GM12878 (cell line): ENCODE data around the gene TM7SF2. TPM values are rescaled to one million over a fixed set of nuclear protein-coding genes. Genes with fewer than 3 reads are reported as not detected.
A peak's percentile ranks its signal among the peaks of the same experiment; 100 is the strongest.

Experiments
- BACH1 ChIP-seq: fragments of 450-650 bp; IDR thresholded peaks from 2 replicates; pipeline ENCODE4 v1.6.1; 2017; ENCODE audit warnings: mild to moderate bottlenecking, borderline replicate concordance
- BCLAF1 ChIP-seq: fragments of 450-650 bp; IDR thresholded peaks from 2 replicates; pipeline ENCODE4 v1.6.1; 2017; ENCODE audit warnings: antibody characterized with exemption, mild to moderate bottlenecking, moderate library complexity
- BRCA1 ChIP-seq: IDR thresholded peaks from 2 replicates; pipeline ENCODE4 v1.6.1; 2011; ENCODE audit warnings: low read depth, low read length, improper control_type of control experiment
- E2F4 ChIP-seq: IDR thresholded peaks from 2 replicates; pipeline ENCODE4 v1.6.1; 2012; ENCODE audit warnings: low read depth, low read length, improper control_type of control experiment
- EGR1 ChIP-seq, 2 experiments: IDR thresholded peaks; 1 replicate in 1 of 2; 2 replicates in 1 of 2; pipeline ENCODE4 v1.6.1; 2011 to 2012; ENCODE audit warnings: low read depth in 2 of 2, low read length in 2 of 2, borderline replicate concordance in 1 of 2, mild to moderate bottlenecking in 1 of 2, moderate library complexity in 1 of 2
- IRF3 ChIP-seq: fragments of 450-650 bp; IDR thresholded peaks from 2 replicates; pipeline ENCODE4 v1.6.1; 2014; ENCODE audit warnings: mild to moderate bottlenecking
- KDM1A ChIP-seq: fragments of 200-600 bp; sonication (generic); IDR thresholded peaks from 2 replicates; pipeline ENCODE4 v1.6.1; 2016; ENCODE audit warnings: borderline replicate concordance
- MYB ChIP-seq: fragments of 150-350 bp; IDR thresholded peaks from 2 replicates; pipeline ENCODE4 v1.6.1; 2014; ENCODE audit warnings: mild to moderate bottlenecking, low read depth, low read length, borderline replicate concordance
- NKRF ChIP-seq: fragments of 450-650 bp; conservative IDR thresholded peaks from 2 replicates; pipeline ENCODE4 v1.6.1; 2017; ENCODE audit warnings: mild to moderate bottlenecking, moderate library complexity
- NR2F1 ChIP-seq: fragments of 450-650 bp; conservative IDR thresholded peaks from 2 replicates; pipeline ENCODE4 v1.6.1; 2017; ENCODE audit warnings: mild to moderate bottlenecking
- RELB ChIP-seq: fragments of 450-650 bp; IDR thresholded peaks from 2 replicates; pipeline ENCODE4 v1.6.1; 2017; ENCODE audit warnings: low read depth, mild to moderate bottlenecking, moderate library complexity
- RFX5 ChIP-seq: IDR thresholded peaks from 2 replicates; pipeline ENCODE4 v1.6.1; 2011; ENCODE audit warnings: low read depth, low read length, improper control_type of control experiment
- SUPT20H ChIP-seq: IDR thresholded peaks from 2 replicates; pipeline ENCODE4 v1.6.1; 2011; ENCODE audit warnings: low read depth, mild to moderate bottlenecking, low read length, moderate library complexity, borderline replicate concordance; ENCODE audit not compliant: control insufficient read depth
- SUZ12 ChIP-seq: fragments of 200-600 bp; sonication (generic); IDR thresholded peaks from one replicate; pipeline ENCODE4 v1.6.1; 2018; ENCODE audit warnings: antibody characterized with exemption, mild to moderate bottlenecking; ENCODE audit not compliant: unreplicated experiment
- polyA plus RNA-seq, 11 experiments: library from polyadenylated mRNA; depleted of rRNA in 4 of 11; unstranded in 6 of 11; stranded (reverse) in 5 of 11; fragments of >200 nt; fragmentation: Nextera tagmentation in 4 of 11; fragmentation: Illumina TruSeq in 1 of 11; extraction: Ambion mirVana in 4 of 11; extraction: Trizol in 1 of 11; gene quantifications; 1 replicate in 1 of 11; 2 replicates in 10 of 11; pipeline versions ENCODE4 v1.2.1 to v1.2.3, GENCODE V29; 2011 to 2016; ENCODE audit warnings: inconsistent platforms in 2 of 11, missing spikeins in 2 of 11, low read depth in 1 of 11
- total RNA-seq, 4 experiments: library from RNA; depleted of rRNA in 3 of 4; stranded (reverse); fragments of >200 nt in 3 of 4; fragmentation: Illumina TruSeq in 1 of 4; extraction: Trizol in 1 of 4; gene quantifications; 2 replicates each; pipeline versions ENCODE4 v1.2.1 to v1.2.3, GENCODE V29; 2013 to 2021

TM7SF2 gene
- total and polyA plus RNA-seq, 10 of the 15 experiments (the other 5 are each of a cell fraction or from before 2014, with no cell fraction given): 0.52 to 57.7 (median 20.7) TPM

- TF ChIP-seq SUPT20H (no peak), NKRF (peak; percentile 82), BRCA1 (no peak), EGR1 (IDR thresholded peaks at IDR 0.05; ENCODE audit: borderline replicate concordance in 1 of 2, low read depth in 2 of 2, low read length in 2 of 2) (peak; percentile 69 to 85), NR2F1 (peak; percentile 72), KDM1A (no peak), RFX5 (no peak), E2F4 (peak; percentile 39; the same call in 1 of the 2 replicates), BACH1 (no peak), RELB (peak; percentile 98), MYB (peak; percentile 80; the same call in 1 of the 2 replicates), SUZ12 (no peak), IRF3 (peak; percentile 73), BCLAF1 (no peak)
Observed at GRCh38 chr11:65095974-65096806, 15.5 kb upstream of the TM7SF2 start, which contains the start of gene VPS51 (continued).
